ENCODE results near the gene NUDCD3. TPM values are rescaled to one million over a fixed set of nuclear protein-coding genes. Genes with fewer than 3 reads are reported as not detected.

Gene NUDCD3
- total RNA-seq (10 to 100 TPM; 32.9 to 62.1 (median 37.2) TPM), polyA plus RNA-seq (10 to 100 TPM; 22.4 to 24.1 TPM)

GRCh38 chr7:44490351-44491200 lies at the start of gene NUDCD3:
Gene NUDCD3 (minus strand): TSS chr7:44490658. CDS start chr7:44490600, 58 bp downstream.
- ATAC-seq (peak; percentile 97 to 98 (median 97)), DNase-seq (peak; percentile 78 to 93 (median 85)), FAIRE-seq (no peak)
- WGBS, 2 donors = 0% methylated on average over 62 to 63 of the region's 63 CpGs
- intact Hi-C loops (cut with DNase I) = no loop called here
- no peak for TF ChIP-seq CTCF (IDR thresholded peaks at IDR 0.05)
- H3K27ac ChIP-seq = peak within 1 kb of the TSS; percentile 98 to 99 (median 98)
- H3K4me1 ChIP-seq = peaks cover 20 to 36% (median 22%) of the 10 kb centered on the region in 3 donors
- H3K36me3 ChIP-seq = no peaks in the 10 kb centered on the region
- H3K9me3 ChIP-seq = no peaks in the 10 kb centered on the region
- H3K4me3 ChIP-seq = peak within 1 kb of the TSS; percentile 50 to 95 (median 80)
- H3K27me3 ChIP-seq = no peaks in the 10 kb centered on the region

- no peaks in the 10 kb centered on the region for H3K27me3 ChIP-seq
- no peak for ATAC-seq
- H3K4me3 ChIP-seq = no peak overlapping the region
- intact Hi-C loops (cut with DNase I) = no loop called here
- TF ChIP-seq CTCF (IDR thresholded peaks at IDR 0.05) = no peak
- H3K36me3 ChIP-seq = no peaks in the 10 kb centered on the region
- no peak overlapping the region for H3K27ac ChIP-seq
- H3K4me1 ChIP-seq = no peaks in the 10 kb centered on the region
- DNase-seq = peak in 1 of 6 donors; percentile 41
- FAIRE-seq = no peak
- no peaks in the 10 kb centered on the region for H3K9me3 ChIP-seq
- 80 to 89% methylated on average over 26 to 27 of the region's 27 CpGs for WGBS, 2 donors
Observed at GRCh38 chr7:44539669-44540506, 49.4 kb upstream of the NUDCD3 start.

DNA sequence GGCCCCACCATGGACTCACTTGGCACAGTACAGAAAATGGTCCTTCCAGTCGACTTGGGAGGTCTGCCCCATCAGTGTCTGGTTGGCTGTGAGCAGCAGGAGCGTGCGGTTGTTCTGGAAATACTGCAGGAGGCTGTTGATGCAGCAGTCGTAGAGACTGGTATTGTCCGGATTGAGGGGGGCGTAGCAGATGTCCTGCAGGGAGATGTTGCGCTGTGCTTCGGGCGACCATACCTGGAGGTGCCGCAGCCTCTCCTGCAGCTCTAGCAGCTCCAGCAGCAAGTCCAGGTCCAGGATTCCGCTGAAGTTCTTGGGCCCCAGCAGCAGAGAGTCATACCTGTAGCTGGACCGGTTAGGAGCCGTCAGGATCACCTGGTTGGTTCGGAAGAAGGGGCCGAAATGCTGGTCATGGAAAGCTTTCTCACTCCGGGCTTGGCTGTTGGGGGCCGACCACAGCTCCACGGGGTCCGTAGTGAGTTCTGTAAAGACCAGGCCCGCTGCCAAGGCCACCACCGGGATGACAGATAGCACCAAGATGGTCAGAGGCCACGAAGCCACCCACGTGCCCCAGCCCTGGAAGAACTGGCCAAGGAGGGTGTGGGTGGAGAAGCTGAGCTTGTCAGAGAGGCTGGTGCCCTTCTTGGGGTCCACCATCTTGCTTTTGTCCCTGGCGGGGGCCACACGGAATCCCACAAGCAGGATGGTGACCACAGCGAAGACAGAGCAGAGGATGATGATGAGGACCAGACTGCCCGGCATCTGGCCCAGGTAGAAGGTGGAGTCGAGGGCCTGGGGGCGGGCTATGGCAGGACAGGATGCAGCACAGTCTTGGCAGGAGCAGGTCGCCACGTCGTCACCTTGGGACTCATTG lies 48.6 kb upstream of the NUDCD3 start:
- Histone ChIP-seq H3K9me3 (no peaks in the 10 kb centered on the region), H3K4me3 (no peak overlapping the region), H3K36me3 (no peaks in the 10 kb centered on the region), H3K27me3 (no peaks in the 10 kb centered on the region), H3K4me1 (no peaks in the 10 kb centered on the region), H3K27ac (no peak overlapping the region)
- FAIRE-seq (no peak), DNase-seq (peak in 1 of 6 donors; percentile 48), ATAC-seq (no peak)
- no peak for TF ChIP-seq CTCF (IDR thresholded peaks at IDR 0.05)
- WGBS, 2 donors = 81 to 90% methylated on average over 32 of the region's 32 CpGs
- intact Hi-C loops (cut with DNase I) = no loop called here

GRCh38 chr7:44538093-44538797 lies 47.8 kb upstream of the NUDCD3 start:
- ATAC-seq = no peak
- 72 to 74% methylated on average over 17 of the region's 17 CpGs for WGBS, 2 donors
- no peak for FAIRE-seq
- intact Hi-C loops (cut with DNase I) = no loop called here
- DNase-seq = peak in 1 of 6 donors; percentile 48
- H3K9me3 ChIP-seq = no peaks in the 10 kb centered on the region
- no peak overlapping the region for H3K27ac ChIP-seq
- H3K36me3 ChIP-seq = no peaks in the 10 kb centered on the region
- H3K4me3 ChIP-seq = no peak overlapping the region
- H3K27me3 ChIP-seq = no peaks in the 10 kb centered on the region
- no peak for TF ChIP-seq CTCF (IDR thresholded peaks at IDR 0.05)
- H3K4me1 ChIP-seq = no peaks in the 10 kb centered on the region

Measured in pancreas (tissue), 10 donors.